H9 (cell line): Measurements from ENCODE around the gene CFAP97. TPM values are rescaled to one million over a fixed set of nuclear protein-coding genes. Genes with fewer than 3 reads are reported as not detected.
A peak's percentile ranks its signal among the peaks of the same experiment; 100 is the strongest.

Experiments
- DNase-seq: peaks from one replicate; pipeline ENCODE4 v3.0.0-alpha.2; 2017
- H2AFZ ChIP-seq: one replicate; pipeline ENCODE4 v1.6.1; 2013; ENCODE audit warnings: mild to moderate bottlenecking, low read length, control low read depth, moderate library complexity
- H2AK5ac ChIP-seq: 2 replicates; pipeline ENCODE4 v1.6.1; 2013; ENCODE audit warnings: low read length, control low read depth, mixed read lengths; ENCODE audit not compliant: insufficient read length
- H2BK120ac ChIP-seq: one replicate; pipeline ENCODE4 v1.6.1; 2013; ENCODE audit warnings: low read depth, mild to moderate bottlenecking, low read length, control low read depth, inconsistent platforms; ENCODE audit not compliant: poor library complexity, severe bottlenecking
- H2BK12ac ChIP-seq: 2 replicates; pipeline ENCODE4 v1.6.1; 2013; ENCODE audit warnings: low read length, control low read depth, mixed read lengths, low read depth; ENCODE audit not compliant: insufficient read length
- H2BK15ac ChIP-seq: 2 replicates; pipeline ENCODE4 v1.6.1; 2013; ENCODE audit warnings: low read depth, low read length, control low read depth
- H2BK20ac ChIP-seq: one replicate; pipeline ENCODE4 v1.6.1; 2013; ENCODE audit warnings: low read depth, mild to moderate bottlenecking, low read length, control low read depth, inconsistent platforms; ENCODE audit not compliant: poor library complexity, severe bottlenecking
- H2BK5ac ChIP-seq: 2 replicates; pipeline ENCODE4 v1.6.1; 2013; ENCODE audit warnings: low read length, control low read depth, mixed read lengths; ENCODE audit not compliant: insufficient read length
- H3K14ac ChIP-seq: 2 replicates; pipeline ENCODE4 v1.6.1; 2013; ENCODE audit warnings: low read length, control low read depth; ENCODE audit not compliant: insufficient read depth
- H3K18ac ChIP-seq: 2 replicates; pipeline ENCODE4 v1.6.1; 2013; ENCODE audit warnings: low read depth, mild to moderate bottlenecking, mixed read lengths, low read length, control low read depth; ENCODE audit not compliant: insufficient read length
- H3K23ac ChIP-seq: 2 replicates; pipeline ENCODE4 v1.6.1; 2013; ENCODE audit warnings: low read length, control low read depth, mixed read lengths, low read depth; ENCODE audit not compliant: insufficient read length
- H3K23me2 ChIP-seq: 2 replicates; pipeline ENCODE4 v1.6.1; 2013; ENCODE audit warnings: low read depth, mild to moderate bottlenecking, mixed read lengths, low read length, control low read depth; ENCODE audit not compliant: insufficient read length, poor library complexity, severe bottlenecking
- H3K27ac ChIP-seq: 2 replicates; pipeline ENCODE4 v1.5.1; 2013; ENCODE audit warnings: low read length, control low read depth, mixed read lengths, low read depth; ENCODE audit not compliant: insufficient read length
- H3K27me3 ChIP-seq: 2 replicates; pipeline ENCODE4 v1.6.1; 2013; ENCODE audit warnings: low read length, control low read depth, inconsistent platforms; ENCODE audit not compliant: insufficient read depth
- H3K4ac ChIP-seq: 2 replicates; pipeline ENCODE4 v1.6.1; 2013; ENCODE audit warnings: low read depth, mild to moderate bottlenecking, control low read depth, inconsistent platforms, low read length, moderate library complexity
- H3K4me1 ChIP-seq: 2 replicates; pipeline ENCODE4 v1.6.1; 2013; ENCODE audit warnings: low read length, control low read depth, inconsistent platforms; ENCODE audit not compliant: insufficient read depth
- H3K4me2 ChIP-seq: 2 replicates; pipeline ENCODE4 v1.6.1; 2013; ENCODE audit warnings: low read length, control low read depth, mixed read lengths; ENCODE audit not compliant: insufficient read length, insufficient read depth
- H3K56ac ChIP-seq: 2 replicates; pipeline ENCODE4 v1.6.1; 2013; ENCODE audit warnings: low read depth, mild to moderate bottlenecking, mixed read lengths, low read length, control low read depth; ENCODE audit not compliant: insufficient read length
- H3K79me1 ChIP-seq: 2 replicates; pipeline ENCODE4 v1.6.1; 2013; ENCODE audit warnings: low read depth, mild to moderate bottlenecking, moderate library complexity, low read length, control low read depth, inconsistent platforms; ENCODE audit not compliant: insufficient read depth, poor library complexity, severe bottlenecking
- H3K79me2 ChIP-seq: 2 replicates; pipeline ENCODE4 v1.6.1; 2013; ENCODE audit warnings: low read length, control low read depth, inconsistent platforms; ENCODE audit not compliant: insufficient read depth
- H3K9ac ChIP-seq: 2 replicates; pipeline ENCODE4 v1.6.1; 2013; ENCODE audit warnings: low read length, control low read depth, mixed read lengths; ENCODE audit not compliant: insufficient read length; ENCODE audit errors: extremely low read depth
- H3K9me3 ChIP-seq: one replicate; pipeline ENCODE4 v1.6.1; 2013; ENCODE audit warnings: low read depth, low read length, inconsistent platforms; ENCODE audit not compliant: control insufficient read depth
- H3T11ph ChIP-seq: one replicate; pipeline ENCODE4 v1.6.1; 2013; ENCODE audit warnings: mild to moderate bottlenecking, low read length, control low read depth, inconsistent platforms
- H4K20me1 ChIP-seq: one replicate; pipeline ENCODE4 v1.6.1; 2013; ENCODE audit not compliant: control insufficient read depth, insufficient read length, insufficient read depth
- H4K5ac ChIP-seq: 2 replicates; pipeline ENCODE4 v1.6.1; 2013; ENCODE audit warnings: low read depth, mild to moderate bottlenecking, mixed read lengths, low read length, control low read depth; ENCODE audit not compliant: insufficient read length
- H4K8ac ChIP-seq: replicated peaks from 2 replicates; pipeline ENCODE4 v1.6.1; 2013; ENCODE audit warnings: low read length, control low read depth, mixed read lengths, low read depth; ENCODE audit not compliant: insufficient read length
- H4K91ac ChIP-seq: 2 replicates; pipeline ENCODE4 v1.6.1; 2013; ENCODE audit warnings: low read depth, mild to moderate bottlenecking, moderate library complexity, mixed read lengths, low read length, control low read depth; ENCODE audit not compliant: insufficient read length
- H3K27ac Mint-ChIP-seq, 3 experiments: 2 replicates in 2 of 3; 3 replicates in 1 of 3; pipeline ENCODE4 v1.8.0; 2020 to 2021; ENCODE audit warnings: mixed read lengths in 3 of 3, mild to moderate bottlenecking in 1 of 3, moderate library complexity in 1 of 3
- H3K27me3 Mint-ChIP-seq: 2 replicates; pipeline ENCODE4 v1.8.0; 2021; ENCODE audit warnings: low read depth, mild to moderate bottlenecking, moderate library complexity, mixed read lengths
- H3K36me3 Mint-ChIP-seq, 3 experiments: 2 replicates in 2 of 3; 3 replicates in 1 of 3; pipeline ENCODE4 v1.8.0; 2020 to 2021; ENCODE audit warnings: low read depth in 3 of 3, mixed read lengths in 3 of 3; ENCODE audit not compliant: insufficient read depth in 1 of 3
- H3K4me1 Mint-ChIP-seq, 2 experiments: 2 replicates each; pipeline ENCODE4 v1.8.0; 2020; ENCODE audit warnings: mixed read lengths in 2 of 2
- H3K4me3 Mint-ChIP-seq, 2 experiments: 2 replicates in 1 of 2; 3 replicates in 1 of 2; pipeline ENCODE4 v1.8.0; 2020 to 2021; ENCODE audit warnings: mild to moderate bottlenecking in 2 of 2, mixed read lengths in 2 of 2, moderate library complexity in 1 of 2
- H3K9me3 Mint-ChIP-seq, 2 experiments: 2 replicates in 1 of 2; 3 replicates in 1 of 2; pipeline ENCODE4 v1.8.0; 2020; ENCODE audit warnings: mild to moderate bottlenecking in 2 of 2, mixed read lengths in 2 of 2, moderate library complexity in 1 of 2
- WGBS: extraction: QIAGEN DNeasy Blood & Tissue Kit; methylation state at CpG from one replicate; pipeline ENCODE4 v1.1.7; 2013; ENCODE audit warnings: missing lambda C conversion rate, low lambda C conversion rate, mixed read lengths; ENCODE audit not compliant: insufficient read length; ENCODE audit errors: extremely low coverage; 5-methylcytosine and 5-hydroxymethylcytosine counted together
- total RNA-seq: library from RNA; stranded (reverse); gene quantifications from 2 replicates; pipeline ENCODE4 v1.2.1, GENCODE V29; 2021
- TF ChIP-seq, protein P1 (sequence below): fragments of 200-600 bp; sonication (generic); conservative IDR thresholded peaks from 3 replicates; pipeline ENCODE4 v1.8.0; 2021; ENCODE audit warnings: antibody characterized with exemption, mild to moderate bottlenecking

CFAP97 gene
- total RNA-seq, 1 experiment from 2014 or later, result 39.3 TPM

DNA sequence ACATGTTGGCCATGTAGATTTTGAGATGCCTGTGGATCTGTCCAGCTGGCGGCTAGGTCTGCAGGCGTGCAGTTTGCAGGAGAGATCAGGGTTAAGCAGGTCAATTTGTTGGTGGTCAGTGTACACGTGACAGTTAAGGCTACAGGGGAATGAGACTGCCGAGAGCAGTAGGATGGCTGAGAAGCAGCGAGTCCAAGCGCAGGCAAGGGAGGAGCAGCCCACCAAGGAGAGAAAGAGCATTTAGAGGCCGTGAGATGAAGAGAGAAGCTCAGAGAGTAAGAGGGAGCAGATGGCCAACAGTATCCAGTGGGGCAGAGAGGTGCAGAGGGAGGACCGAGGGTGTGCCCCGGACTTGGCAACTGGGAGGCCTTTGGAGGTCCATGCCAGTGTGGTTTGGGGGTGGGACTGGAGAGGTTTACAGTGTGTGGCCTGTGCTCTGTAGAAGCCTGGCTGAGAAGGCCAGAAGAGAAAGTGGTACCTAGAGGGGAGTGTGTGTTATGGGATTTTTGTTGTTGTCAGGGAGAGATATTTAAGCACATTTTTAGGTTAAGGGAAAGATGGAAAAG lies 24.0 kb upstream of the CFAP97 start:
- Histone ChIP-seq H2BK15ac (peak overlapping the region; percentile 17; the same call in 1 of the 2 replicates), H2BK12ac (no peak overlapping the region), H2AFZ (no peak overlapping the region), H3K9me3 (no peaks in the 10 kb centered on the region), H3K79me1 (peaks cover 17% of the 10 kb centered on the region), H4K5ac (peak overlapping the region; percentile 72), H2BK120ac (no peak overlapping the region), H3K18ac (peak overlapping the region; percentile 47), H3K27me3 (no peaks in the 10 kb centered on the region), H4K91ac (no peak overlapping the region), H2AK5ac (no peak overlapping the region), H3K23ac (no peak overlapping the region), H3K4me2 (no peak overlapping the region), H3T11ph (no peak overlapping the region), H3K14ac (no peak overlapping the region; the same call in 1 of the 2 replicates), H3K9ac (no peak overlapping the region), H3K79me2 (peaks cover 4% of the 10 kb centered on the region; the same call in 1 of the 2 replicates), H3K4me1 (no peaks in the 10 kb centered on the region; the same call in 1 of the 2 replicates), H4K8ac (no peak overlapping the region), H3K4ac (0 out of 2 replicates have a peak overlapping the region, but pooled peaks have one; percentile 39), H3K56ac (no peak overlapping the region), H2BK20ac (no peak overlapping the region), H3K23me2 (peaks cover 4% of the 10 kb centered on the region), H3K27ac (no peak overlapping the region), H2BK5ac (no peak overlapping the region), H4K20me1 (no peaks in the 10 kb centered on the region)
- Mint-ChIP-seq H3K4me3 (no peak overlapping the region), H3K36me3 (no peaks in the 10 kb centered on the region; a peak in 1 of 7 replicates), H3K27ac (no peak overlapping the region), H3K4me1 (no peaks in the 10 kb centered on the region; a peak in 1 of 4 replicates), H3K9me3 (no peaks in the 10 kb centered on the region; a peak in 1 of 5 replicates), H3K27me3 (no peaks in the 10 kb centered on the region)
- WGBS, result no CpG with 5 or more reads among the region's 9 CpGs
- TF ChIP-seq, protein P1, sequence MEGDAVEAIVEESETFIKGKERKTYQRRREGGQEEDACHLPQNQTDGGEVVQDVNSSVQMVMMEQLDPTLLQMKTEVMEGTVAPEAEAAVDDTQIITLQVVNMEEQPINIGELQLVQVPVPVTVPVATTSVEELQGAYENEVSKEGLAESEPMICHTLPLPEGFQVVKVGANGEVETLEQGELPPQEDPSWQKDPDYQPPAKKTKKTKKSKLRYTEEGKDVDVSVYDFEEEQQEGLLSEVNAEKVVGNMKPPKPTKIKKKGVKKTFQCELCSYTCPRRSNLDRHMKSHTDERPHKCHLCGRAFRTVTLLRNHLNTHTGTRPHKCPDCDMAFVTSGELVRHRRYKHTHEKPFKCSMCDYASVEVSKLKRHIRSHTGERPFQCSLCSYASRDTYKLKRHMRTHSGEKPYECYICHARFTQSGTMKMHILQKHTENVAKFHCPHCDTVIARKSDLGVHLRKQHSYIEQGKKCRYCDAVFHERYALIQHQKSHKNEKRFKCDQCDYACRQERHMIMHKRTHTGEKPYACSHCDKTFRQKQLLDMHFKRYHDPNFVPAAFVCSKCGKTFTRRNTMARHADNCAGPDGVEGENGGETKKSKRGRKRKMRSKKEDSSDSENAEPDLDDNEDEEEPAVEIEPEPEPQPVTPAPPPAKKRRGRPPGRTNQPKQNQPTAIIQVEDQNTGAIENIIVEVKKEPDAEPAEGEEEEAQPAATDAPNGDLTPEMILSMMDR, result no peak
- no peak for DNase-seq
